Activated T-cell treated with anti-CD3 and anti-CD28 coated beads, Interleukin-2, amount 50 U/mL, for 24 hours (primary cell): ENCODE measurements around the gene AARSD1.
"Not testable (repeated sequence)": the region's sequence is repeated elsewhere in the genome, so short reads cannot be mapped to it uniquely, and the experiment has no call there.

ENCODE experiments used
- DNase-seq: peaks from one replicate; pipeline ENCODE4 v3.0.0-alpha.2; 2020
- H3K27ac Mint-ChIP-seq: 2 replicates; pipeline ENCODE4 v1.8.0; 2020; ENCODE audit warnings: mild to moderate bottlenecking, mixed read lengths
- H3K27me3 Mint-ChIP-seq: 2 replicates; pipeline ENCODE4 v1.8.0; 2020; ENCODE audit warnings: mixed read lengths
- H3K36me3 Mint-ChIP-seq: 2 replicates; pipeline ENCODE4 v1.8.0; 2020; ENCODE audit warnings: low read depth, mixed read lengths
- H3K4me1 Mint-ChIP-seq: 2 replicates; pipeline ENCODE4 v1.8.0; 2020; ENCODE audit warnings: low read depth, mixed read lengths
- H3K4me3 Mint-ChIP-seq: 2 replicates; pipeline ENCODE4 v1.8.0; 2020; ENCODE audit warnings: mild to moderate bottlenecking, moderate library complexity, mixed read lengths
- H3K9me3 Mint-ChIP-seq: 2 replicates; pipeline ENCODE4 v1.8.0; 2020; ENCODE audit warnings: mixed read lengths

AARSD1 gene

GRCh38 chr17:42967925-42968324, 3.7 kb upstream of the AARSD1 start:
- Mint-ChIP-seq H3K4me3 (no peak overlapping the region), H3K9me3 (no peaks in the 10 kb centered on the region), H3K4me1 (peaks cover 12% of the 10 kb centered on the region), H3K27ac (no peak overlapping the region), H3K27me3 (no peaks in the 10 kb centered on the region), H3K36me3 (peaks cover 16% of the 10 kb centered on the region)
- DNase-seq, result no peak

DNA sequence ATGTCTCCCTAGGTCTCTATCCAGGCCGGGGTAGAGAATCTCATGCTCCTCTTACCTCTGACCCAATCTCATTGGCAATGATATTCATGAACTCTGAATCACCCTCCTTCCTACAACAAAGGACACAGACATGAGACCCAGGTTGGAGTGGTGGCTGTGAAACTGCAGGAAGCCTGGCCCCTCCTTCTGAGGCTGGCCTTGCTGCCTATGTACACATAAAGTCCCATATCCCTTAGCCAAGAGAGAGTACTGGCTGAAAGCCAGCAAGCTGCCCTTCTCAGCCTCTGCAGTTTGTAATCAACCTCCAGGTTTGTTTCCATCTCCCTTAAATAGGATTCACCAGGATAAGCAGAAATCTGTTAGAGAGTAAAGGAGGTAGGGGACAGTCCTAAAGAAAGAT, 10.6 kb downstream of the AARSD1 start:
- no peaks in the 10 kb centered on the region for H3K9me3 Mint-ChIP-seq
- H3K4me3 Mint-ChIP-seq, result no peak overlapping the region
- H3K36me3 Mint-ChIP-seq, result peaks cover 90% of the 10 kb centered on the region
- peak overlapping the region; percentile 65 for H3K27ac Mint-ChIP-seq
- H3K4me1 Mint-ChIP-seq, result peaks cover 2% of the 10 kb centered on the region
- H3K27me3 Mint-ChIP-seq, result no peaks in the 10 kb centered on the region
- no peak for DNase-seq

- DNase-seq, result no peak
- no peaks in the 10 kb centered on the region for H3K4me1 Mint-ChIP-seq
- H3K27me3 Mint-ChIP-seq, result no peaks in the 10 kb centered on the region
- no peak overlapping the region for H3K4me3 Mint-ChIP-seq
- peak overlapping the region; percentile 8 for H3K27ac Mint-ChIP-seq
- no peaks in the 10 kb centered on the region for H3K9me3 Mint-ChIP-seq
- peaks cover 78% of the 10 kb centered on the region for H3K36me3 Mint-ChIP-seq
Observed at GRCh38 chr17:42950044-42950783, 14.0 kb downstream of the AARSD1 start.

- Mint-ChIP-seq H3K27ac (no peak overlapping the region), H3K4me1 (no peaks in the 10 kb centered on the region), H3K27me3 (no peaks in the 10 kb centered on the region), H3K9me3 (no peaks in the 10 kb centered on the region), H3K4me3 (no peak overlapping the region), H3K36me3 (peaks cover 46% of the 10 kb centered on the region)
- DNase-seq, result no peak
Observed at GRCh38 chr17:42946812-42947211, 17.4 kb downstream of the AARSD1 start.

DNA sequence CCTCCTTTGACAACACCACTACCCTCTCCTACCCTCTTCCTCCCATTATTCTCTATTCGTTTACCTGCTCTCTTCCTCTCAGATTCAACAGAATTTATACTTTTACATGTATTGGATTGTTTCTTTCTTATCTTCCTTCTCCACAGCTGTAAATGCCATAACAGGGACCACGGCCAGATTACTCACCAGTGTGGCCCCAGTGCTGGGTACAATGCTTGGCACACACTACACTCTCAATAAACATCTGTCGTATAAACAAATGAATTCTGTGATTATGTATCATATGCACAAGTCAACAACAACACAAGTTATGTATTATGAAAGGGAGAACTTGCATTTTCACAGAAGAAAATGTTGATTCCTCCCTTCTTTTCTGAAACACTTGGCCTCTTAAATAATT, 20.0 kb downstream of the AARSD1 start:
- no peak overlapping the region for H3K27ac Mint-ChIP-seq
- no peak overlapping the region for H3K4me3 Mint-ChIP-seq
- peaks cover 4% of the 10 kb centered on the region for H3K27me3 Mint-ChIP-seq
- H3K36me3 Mint-ChIP-seq, result peaks cover 20% of the 10 kb centered on the region
- no peak for DNase-seq
- no peaks in the 10 kb centered on the region for H3K4me1 Mint-ChIP-seq
- H3K9me3 Mint-ChIP-seq, result no peaks in the 10 kb centered on the region

- Mint-ChIP-seq H3K27me3 (peaks cover 16% of the 10 kb centered on the region), H3K27ac (no peak overlapping the region), H3K36me3 (no peaks in the 10 kb centered on the region), H3K4me3 (no peak overlapping the region), H3K4me1 (no peaks in the 10 kb centered on the region), H3K9me3 (no peaks in the 10 kb centered on the region)
- DNase-seq, result peak; percentile 42
Observed at GRCh38 chr17:42937712-42938596, 26.3 kb downstream of the AARSD1 start.

DNA sequence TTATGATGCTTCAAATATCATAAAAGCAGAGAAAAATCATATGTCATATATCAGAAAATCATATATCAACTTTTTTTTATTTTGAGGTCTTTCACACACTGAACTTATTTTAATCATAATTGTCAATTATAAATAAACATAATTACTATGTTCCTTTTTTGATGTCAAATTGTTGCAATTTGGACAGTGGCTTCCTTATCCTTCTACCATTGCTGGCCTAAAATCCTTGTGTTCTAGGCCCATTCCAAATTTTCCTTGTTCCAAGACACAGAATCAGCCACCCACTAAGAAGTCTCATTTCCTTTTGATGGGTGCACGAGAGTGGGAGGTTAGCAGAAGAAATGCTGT, 34.8 kb downstream of the AARSD1 start:
- H3K27me3 Mint-ChIP-seq, result peaks cover 10% of the 10 kb centered on the region
- H3K4me1 Mint-ChIP-seq, result peaks cover 18% of the 10 kb centered on the region
- no peak for DNase-seq
- H3K27ac Mint-ChIP-seq, result no peak overlapping the region
- no peak overlapping the region for H3K4me3 Mint-ChIP-seq
- H3K9me3 Mint-ChIP-seq, result no peaks in the 10 kb centered on the region
- no peaks in the 10 kb centered on the region for H3K36me3 Mint-ChIP-seq

DNA sequence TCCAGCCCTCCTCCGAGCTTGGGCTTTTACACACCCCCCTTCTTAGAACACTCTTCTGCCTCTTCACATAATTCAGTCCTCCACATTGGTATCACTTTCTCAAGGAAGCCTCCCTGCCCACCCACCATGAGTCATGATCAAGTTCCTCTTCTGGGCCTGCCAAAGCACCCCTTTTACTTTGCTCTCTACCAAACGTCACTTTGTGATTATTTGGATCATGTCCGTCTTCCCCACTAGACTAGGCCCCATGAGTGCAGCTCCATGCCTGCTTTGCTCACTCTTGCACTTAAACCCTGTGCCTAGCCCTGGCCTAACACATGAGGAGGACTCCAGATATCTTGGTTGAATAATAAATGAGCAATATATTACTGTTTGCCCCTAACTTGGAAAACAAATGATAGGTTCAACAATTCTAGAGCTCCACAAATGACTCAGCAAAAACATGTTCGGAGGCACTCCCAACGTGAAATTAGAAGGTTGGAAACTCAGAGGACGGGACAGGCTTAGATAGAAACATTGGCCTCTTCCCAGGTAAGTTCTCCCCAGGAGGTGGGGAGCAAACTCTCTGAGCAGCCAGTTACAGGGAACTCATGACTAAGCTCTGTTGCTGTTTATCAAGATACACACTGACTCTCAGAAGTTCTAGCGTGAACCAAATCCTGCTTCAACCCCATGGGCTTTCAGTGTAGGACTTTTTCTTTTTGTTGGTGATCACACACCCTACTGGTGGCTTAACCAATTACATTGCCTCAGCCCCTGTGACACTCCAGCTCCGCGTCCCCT, 35.3 kb downstream of the AARSD1 start:
- no peaks in the 10 kb centered on the region for H3K36me3 Mint-ChIP-seq
- H3K27me3 Mint-ChIP-seq, result peaks cover 8% of the 10 kb centered on the region
- DNase-seq, result peak; percentile 44
- H3K9me3 Mint-ChIP-seq, result no peaks in the 10 kb centered on the region
- peak overlapping the region; percentile 86 for H3K27ac Mint-ChIP-seq
- H3K4me3 Mint-ChIP-seq, result peak overlapping the region; percentile 9
- H3K4me1 Mint-ChIP-seq, result peaks cover 18% of the 10 kb centered on the region

GRCh38 chr17:42924891-42925290, 39.4 kb downstream of the AARSD1 start:
- no peaks in the 10 kb centered on the region for H3K36me3 Mint-ChIP-seq
- H3K9me3 Mint-ChIP-seq, result no peaks in the 10 kb centered on the region
- DNase-seq, result no peak
- no peak overlapping the region for H3K27ac Mint-ChIP-seq
- peaks cover 2% of the 10 kb centered on the region for H3K27me3 Mint-ChIP-seq
- H3K4me3 Mint-ChIP-seq, result no peak overlapping the region
- H3K4me1 Mint-ChIP-seq, result peaks cover 14% of the 10 kb centered on the region

DNA sequence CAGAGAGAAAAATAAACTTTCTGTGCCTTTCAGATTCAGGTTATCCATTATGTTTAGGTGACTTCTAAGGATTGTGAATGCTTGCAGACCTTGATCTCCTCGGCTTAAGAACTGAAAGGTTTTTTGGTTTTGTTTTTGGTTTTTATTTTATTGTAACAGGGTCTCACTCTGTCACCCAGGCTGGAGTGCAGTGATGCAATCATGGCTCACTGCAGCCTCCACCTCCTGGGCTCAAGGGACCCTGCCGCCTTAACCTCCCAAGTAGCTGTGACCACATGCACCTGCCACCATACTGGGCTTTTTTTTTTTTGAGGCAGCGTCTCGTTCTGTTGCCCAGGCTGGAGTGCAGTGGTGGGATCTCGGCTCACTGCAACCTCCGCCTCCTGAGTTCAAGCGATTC, 40.8 kb downstream of the AARSD1 start:
- H3K27me3 Mint-ChIP-seq, H3K9me3 Mint-ChIP-seq, H3K4me3 Mint-ChIP-seq, DNase-seq, H3K27ac Mint-ChIP-seq, H3K4me1 Mint-ChIP-seq, H3K36me3 Mint-ChIP-seq: not testable (repeated sequence)

DNA sequence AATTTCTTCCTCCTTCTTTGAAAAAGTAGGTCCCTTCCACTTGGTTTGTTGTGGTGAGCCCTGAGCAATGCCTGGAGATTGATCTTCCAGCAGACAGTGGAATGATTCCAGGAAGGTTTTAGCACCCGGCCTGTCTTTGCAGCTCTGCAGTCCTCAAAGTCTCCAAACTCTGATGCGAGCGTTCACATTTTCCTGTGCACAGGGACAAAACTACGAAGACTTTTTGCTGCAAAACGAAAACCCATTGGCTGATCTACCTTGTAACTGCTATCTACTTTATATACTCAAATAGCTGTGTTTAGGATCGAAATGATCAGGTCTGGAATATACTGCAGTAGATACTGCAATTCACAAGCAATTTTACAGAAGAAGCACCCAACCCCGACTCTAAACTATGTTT, 42.0 kb downstream of the AARSD1 start:
- no peak overlapping the region for H3K4me3 Mint-ChIP-seq
- H3K27me3 Mint-ChIP-seq, result peaks cover 6% of the 10 kb centered on the region
- no peaks in the 10 kb centered on the region for H3K36me3 Mint-ChIP-seq
- no peaks in the 10 kb centered on the region for H3K4me1 Mint-ChIP-seq
- no peak for DNase-seq
- H3K9me3 Mint-ChIP-seq, result no peaks in the 10 kb centered on the region
- no peak overlapping the region for H3K27ac Mint-ChIP-seq

GRCh38 chr17:42920922-42921321, 43.3 kb downstream of the AARSD1 start:
- H3K27ac Mint-ChIP-seq, result no peak overlapping the region
- peaks cover 8% of the 10 kb centered on the region for H3K27me3 Mint-ChIP-seq
- no peak overlapping the region for H3K4me3 Mint-ChIP-seq
- no peaks in the 10 kb centered on the region for H3K9me3 Mint-ChIP-seq
- no peak for DNase-seq
- no peaks in the 10 kb centered on the region for H3K4me1 Mint-ChIP-seq
- H3K36me3 Mint-ChIP-seq, result no peaks in the 10 kb centered on the region

DNA sequence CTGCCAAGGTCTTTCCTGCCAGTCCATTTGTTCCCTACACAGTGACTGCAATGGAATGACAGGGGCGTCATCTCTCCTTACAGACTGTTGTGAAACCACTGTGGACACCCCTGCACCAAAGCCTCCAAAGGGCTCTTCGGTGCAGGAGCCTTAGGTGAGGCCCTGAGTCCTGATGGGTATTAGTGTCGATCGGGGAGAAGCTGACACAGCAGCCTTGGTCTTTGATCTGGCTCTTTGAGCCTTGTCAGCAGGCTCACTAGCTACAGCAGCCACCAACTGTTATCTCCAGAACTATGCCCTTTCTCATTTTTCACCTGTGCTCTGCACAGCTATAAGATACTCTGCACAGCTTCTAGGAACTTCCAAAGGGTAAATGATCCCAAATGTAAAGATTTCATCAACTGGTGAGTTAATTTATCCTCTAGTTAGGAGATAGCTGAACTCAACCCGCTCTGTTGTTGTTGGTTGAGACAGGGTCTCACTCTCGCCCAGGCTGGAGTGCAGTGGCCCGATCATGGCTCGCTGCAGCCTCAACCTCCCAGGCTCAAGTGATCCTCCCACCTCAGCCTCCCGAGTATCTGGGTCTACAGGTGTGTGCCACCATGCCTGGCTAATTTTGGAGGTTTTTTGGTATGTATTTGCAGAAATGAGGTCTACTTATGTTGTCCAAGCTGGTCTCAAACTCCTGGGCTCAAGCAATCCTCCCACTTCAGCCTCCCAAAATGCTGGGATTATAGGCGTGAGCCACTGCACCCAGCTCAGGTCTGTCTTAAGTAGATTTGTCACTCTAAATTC, 44.0 kb downstream of the AARSD1 start:
- no peaks in the 10 kb centered on the region for H3K36me3 Mint-ChIP-seq
- no peaks in the 10 kb centered on the region for H3K9me3 Mint-ChIP-seq
- DNase-seq, result no peak
- no peaks in the 10 kb centered on the region for H3K4me1 Mint-ChIP-seq
- H3K4me3 Mint-ChIP-seq, result no peak overlapping the region
- peaks cover 8% of the 10 kb centered on the region for H3K27me3 Mint-ChIP-seq
- H3K27ac Mint-ChIP-seq, result no peak overlapping the region

- H3K27ac Mint-ChIP-seq, DNase-seq, H3K27me3 Mint-ChIP-seq, H3K36me3 Mint-ChIP-seq, H3K9me3 Mint-ChIP-seq, H3K4me3 Mint-ChIP-seq, H3K4me1 Mint-ChIP-seq: not testable (repeated sequence)
Observed at GRCh38 chr17:42919522-42920077, 44.7 kb downstream of the AARSD1 start.
